Upper lobe of left lung (tissue), 4 donors: Measurements from ENCODE around the gene TNFAIP8.

Experiments
- POLR2A ChIP-seq, 4 donors: fragments of 450-650 bp; IDR thresholded peaks; one replicate each; pipeline ENCODE4 v1.5.1; 2016 to 2017; ENCODE audit warnings: antibody characterized with exemption in 4 of 4, mild to moderate bottlenecking in 2 of 4
- POLR2AphosphoS5 ChIP-seq, 2 donors: sonication (generic); formaldehyde crosslinking; IDR thresholded peaks; one replicate each; pipeline ENCODE4 v1.5.1; 2017; ENCODE audit warnings: antibody characterized with exemption in 2 of 2
- TF ChIP-seq, protein P1 (sequence below), 6 experiments: fragments of 450-650 bp in 4 of 6; fragments of 200-600 bp in 2 of 6; sonication (generic) in 2 of 6; IDR thresholded peaks; one replicate each; pipeline ENCODE4 v1.5.1; 2016 to 2019; ENCODE audit warnings: antibody characterized with exemption in 6 of 6

DNA sequence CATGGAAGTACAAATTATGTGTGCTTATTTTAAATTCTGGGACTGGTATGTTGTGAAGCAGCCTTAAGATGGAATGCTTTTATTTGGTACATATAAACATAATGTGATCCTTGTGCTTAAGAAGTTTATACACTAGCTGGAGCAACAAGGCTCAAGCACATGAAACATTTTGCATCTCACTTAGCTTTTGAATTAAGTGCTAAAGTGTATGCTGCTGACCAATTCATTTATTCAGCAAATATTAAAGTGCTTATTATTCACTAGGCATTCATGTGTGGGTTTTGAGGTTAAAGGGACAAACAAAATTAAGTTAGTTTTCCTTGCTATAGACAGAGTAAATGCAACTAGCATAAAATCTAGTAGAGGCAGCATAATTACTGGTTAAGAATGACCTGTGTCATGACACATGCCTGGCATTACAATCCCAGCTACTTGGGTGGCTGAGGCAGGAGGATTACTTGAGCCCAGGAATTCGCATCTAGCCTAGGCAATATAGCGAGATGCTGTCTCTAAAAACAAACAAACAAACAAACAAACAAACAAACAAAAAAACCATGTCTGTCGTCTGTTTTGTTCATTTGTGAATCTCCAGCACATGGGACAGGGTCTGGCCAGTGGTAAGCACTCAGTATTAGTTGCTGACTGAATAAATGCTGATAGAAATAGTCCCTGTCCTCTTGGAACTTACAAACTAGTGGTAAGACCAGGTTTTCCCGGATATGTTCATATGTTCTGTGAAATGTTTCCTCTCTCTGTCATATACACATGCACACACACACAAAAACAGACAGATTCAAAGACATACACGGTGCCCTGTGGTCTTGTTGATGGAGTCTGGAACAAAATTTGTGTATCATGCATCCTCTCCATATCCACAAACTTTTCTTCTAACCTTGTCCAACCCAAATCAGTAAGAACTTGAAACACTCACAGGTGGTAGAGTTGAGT lies 41.9 kb upstream of the TNFAIP8 start:
- TF ChIP-seq POLR2A (IDR thresholded peaks at IDR 0.05) = no peak
- TF ChIP-seq POLR2AphosphoS5 (IDR thresholded peaks at IDR 0.05) = no peak
- TF ChIP-seq, protein P1, sequence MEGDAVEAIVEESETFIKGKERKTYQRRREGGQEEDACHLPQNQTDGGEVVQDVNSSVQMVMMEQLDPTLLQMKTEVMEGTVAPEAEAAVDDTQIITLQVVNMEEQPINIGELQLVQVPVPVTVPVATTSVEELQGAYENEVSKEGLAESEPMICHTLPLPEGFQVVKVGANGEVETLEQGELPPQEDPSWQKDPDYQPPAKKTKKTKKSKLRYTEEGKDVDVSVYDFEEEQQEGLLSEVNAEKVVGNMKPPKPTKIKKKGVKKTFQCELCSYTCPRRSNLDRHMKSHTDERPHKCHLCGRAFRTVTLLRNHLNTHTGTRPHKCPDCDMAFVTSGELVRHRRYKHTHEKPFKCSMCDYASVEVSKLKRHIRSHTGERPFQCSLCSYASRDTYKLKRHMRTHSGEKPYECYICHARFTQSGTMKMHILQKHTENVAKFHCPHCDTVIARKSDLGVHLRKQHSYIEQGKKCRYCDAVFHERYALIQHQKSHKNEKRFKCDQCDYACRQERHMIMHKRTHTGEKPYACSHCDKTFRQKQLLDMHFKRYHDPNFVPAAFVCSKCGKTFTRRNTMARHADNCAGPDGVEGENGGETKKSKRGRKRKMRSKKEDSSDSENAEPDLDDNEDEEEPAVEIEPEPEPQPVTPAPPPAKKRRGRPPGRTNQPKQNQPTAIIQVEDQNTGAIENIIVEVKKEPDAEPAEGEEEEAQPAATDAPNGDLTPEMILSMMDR (IDR thresholded peaks at IDR 0.05) = no peak
